GM21825 (cell line): ENCODE data around the gene MAP3K19.

Experiments
- ATAC-seq: cut with Tn5 transposase; IDR thresholded peaks from one replicate; pipeline ENCODE4 v1.9.1; 2021; ENCODE audit warnings: mild to moderate bottlenecking, moderate library complexity; ENCODE audit not compliant: unreplicated experiment

Gene MAP3K19

GRCh38 chr2:134934150-134934549, 113.1 kb downstream of the MAP3K19 start:
- ATAC-seq: no peak

DNA sequence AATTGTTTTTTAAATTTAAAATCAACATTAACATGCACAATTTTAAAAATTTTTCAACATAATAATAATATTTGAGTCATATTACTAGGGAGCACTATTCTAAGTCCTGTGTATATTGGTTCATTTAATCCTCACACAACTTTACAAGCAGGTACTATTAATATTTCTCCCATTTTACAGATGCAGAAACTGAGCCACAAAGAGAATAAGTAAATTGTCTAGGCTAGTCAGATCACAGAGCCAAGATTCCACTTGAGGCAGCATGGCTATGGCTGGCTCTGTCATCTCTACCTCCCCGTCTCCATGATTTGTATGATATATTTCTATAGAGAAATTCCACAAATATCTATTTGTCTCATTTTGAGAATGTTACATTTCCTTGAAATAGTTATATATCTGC, 113.5 kb downstream of the MAP3K19 start:
- ATAC-seq: no peak

DNA sequence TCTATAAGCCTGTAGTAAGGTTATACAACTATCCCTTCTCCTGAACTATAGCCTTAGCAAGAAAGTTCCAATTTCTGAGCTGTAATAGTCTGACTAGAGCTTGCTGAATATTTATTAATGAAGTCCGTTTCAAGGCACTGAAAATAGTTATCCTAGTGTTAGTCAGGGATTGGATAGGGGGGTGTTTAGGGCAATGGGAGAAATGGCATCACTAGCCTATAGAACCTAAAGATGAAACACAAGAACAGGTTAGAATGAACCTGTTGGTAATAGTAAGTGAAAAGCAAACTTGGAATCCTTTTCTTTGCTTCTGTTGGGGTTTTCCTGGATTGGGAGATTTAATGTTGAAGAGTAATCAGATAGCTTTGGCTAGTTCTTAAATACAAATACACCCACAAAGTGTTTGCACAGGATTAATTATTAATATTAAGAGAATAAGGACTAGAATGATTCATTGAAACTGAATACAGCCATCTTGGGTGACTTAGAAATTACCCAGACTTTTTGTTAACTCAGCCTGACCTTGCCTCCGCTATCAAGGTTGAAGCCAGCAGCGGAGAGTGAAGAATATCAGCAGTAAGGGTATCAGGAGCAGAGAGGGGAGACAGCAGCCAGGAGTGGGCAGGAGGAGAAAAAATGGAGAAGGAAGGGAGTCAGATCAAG, 114.3 kb downstream of the MAP3K19 start:
- ATAC-seq: no peak

DNA sequence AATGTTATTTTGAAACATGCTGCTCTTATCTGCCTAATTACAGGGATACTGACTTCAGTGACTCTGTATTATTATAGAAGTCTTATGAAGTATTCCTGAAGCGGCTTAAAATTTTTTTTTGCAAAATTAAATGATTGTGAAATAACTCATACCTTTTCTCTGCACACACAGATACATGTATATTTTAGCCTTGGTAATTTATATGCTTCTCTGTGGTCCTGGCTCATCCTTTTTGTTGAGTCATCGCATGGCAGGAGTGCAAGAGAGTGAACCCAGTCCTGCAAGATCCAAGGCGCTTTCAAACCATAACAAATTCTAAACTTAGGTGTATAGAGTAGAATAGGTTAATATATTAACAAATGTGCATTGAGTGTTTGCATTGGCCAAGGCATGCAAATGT, 120.1 kb downstream of the MAP3K19 start:
- no peak for ATAC-seq

DNA sequence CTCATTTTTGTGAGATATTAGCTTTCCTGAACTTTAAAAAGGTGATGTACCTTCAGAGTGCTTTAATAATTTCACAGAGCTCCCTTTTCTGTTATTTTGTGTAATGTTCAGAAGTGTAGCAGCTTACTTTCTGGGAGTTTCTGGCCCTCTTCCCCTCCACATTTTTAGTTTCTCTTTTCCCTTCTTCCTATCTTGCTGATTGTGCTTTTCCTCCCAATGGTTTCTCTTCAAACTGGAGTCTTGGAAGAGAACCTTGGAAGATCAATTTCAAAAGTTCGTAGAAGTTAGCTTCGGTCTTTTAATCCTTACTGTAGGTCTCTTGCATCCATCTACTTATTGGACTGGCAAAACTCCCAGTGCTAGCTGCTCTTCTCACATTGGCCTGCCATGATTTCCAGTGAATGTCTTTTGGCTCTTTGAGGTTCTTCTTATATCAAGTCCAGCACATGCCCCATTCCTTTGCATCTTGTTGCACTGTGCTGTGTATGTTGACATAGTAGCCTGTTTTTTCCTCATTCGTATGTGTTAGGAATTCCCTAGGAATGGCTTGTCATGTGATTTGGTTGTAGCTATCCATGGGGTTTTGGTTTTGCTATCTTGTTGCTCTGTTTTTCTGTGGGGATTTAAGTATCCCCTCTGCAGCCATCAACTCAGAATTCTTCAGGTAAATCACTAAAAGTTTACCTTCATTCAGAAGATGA, 120.9 kb downstream of the MAP3K19 start:
- no peak for ATAC-seq

DNA sequence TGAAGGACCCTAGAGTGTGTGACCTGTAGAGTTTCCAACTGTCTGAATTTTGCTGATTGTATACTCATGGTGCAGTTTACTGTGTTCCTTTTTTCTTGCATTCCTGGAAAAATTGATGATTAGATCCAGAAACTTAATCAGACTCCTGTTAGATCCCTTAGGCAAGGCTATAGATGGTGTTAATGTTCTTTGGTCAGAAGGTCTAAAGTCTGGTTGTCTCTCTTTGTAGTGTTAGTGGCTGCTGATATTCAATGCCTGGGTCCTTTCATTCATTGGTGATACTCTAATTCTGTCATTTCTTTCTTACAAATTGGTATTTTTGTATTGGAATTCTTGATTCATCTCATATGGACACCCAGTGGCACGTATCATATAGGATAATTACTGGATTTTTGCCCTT, 122.3 kb downstream of the MAP3K19 start:
- ATAC-seq: no peak

DNA sequence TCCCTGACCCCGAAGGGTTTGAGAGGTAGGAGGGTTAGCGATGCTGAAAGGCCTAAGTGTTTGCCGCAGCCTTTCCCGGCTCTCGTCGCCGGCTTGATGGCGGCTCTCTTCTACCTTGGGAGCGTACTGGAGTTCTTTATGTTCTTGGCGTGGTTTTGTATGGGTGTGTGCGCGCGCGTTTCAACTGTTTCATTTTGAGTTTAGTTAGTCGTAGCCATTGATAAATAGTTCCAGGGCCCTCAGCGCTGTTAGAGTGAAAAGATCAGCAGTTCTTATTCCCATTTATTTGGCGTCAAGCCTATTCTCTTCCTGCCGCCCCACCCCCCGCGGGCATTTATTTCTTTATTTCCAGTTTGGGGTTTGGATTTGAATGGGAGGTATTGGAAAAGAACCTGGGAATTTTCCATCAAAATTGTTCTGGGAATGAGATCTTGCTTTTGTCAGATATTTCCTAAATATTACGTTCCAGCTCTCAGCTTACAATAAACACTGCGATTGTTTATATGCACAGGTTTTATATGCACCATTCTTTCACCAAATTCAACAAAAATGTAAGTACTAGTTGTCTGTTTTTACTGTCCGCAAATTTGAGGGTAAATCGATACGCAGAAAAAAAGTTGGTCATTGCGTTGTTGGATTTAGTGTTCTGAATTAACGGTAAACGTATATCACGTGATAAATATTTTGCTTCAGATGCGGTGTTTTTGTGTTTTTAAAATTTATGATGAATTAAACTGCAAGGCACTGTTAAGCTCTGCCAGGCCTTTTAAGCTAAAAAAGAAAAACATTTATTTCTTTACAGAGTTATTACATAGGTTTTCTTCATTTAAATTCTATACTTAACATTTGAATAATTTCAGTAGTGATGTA, 127.7 kb downstream of the MAP3K19 start:
- no peak for ATAC-seq

GRCh38 chr2:134918526-134919340, 128.5 kb downstream of the MAP3K19 start, which contains the start of gene CCNT2:
Gene CCNT2, plus strand, starts transcription at chr2:134918822. Its CDS starts 33 bp downstream, at chr2:134918855.
- peak; percentile 85 for ATAC-seq

GRCh38 chr2:134917888-134918525, 129.2 kb downstream of the MAP3K19 start:
- ATAC-seq: peak; percentile 78

GRCh38 chr2:134917360-134917865, 129.8 kb downstream of the MAP3K19 start:
- no peak for ATAC-seq
